ENCODE measurements around the gene GM2A.
A peak's percentile ranks its signal among the peaks of the same experiment; 100 is the strongest.

DNA sequence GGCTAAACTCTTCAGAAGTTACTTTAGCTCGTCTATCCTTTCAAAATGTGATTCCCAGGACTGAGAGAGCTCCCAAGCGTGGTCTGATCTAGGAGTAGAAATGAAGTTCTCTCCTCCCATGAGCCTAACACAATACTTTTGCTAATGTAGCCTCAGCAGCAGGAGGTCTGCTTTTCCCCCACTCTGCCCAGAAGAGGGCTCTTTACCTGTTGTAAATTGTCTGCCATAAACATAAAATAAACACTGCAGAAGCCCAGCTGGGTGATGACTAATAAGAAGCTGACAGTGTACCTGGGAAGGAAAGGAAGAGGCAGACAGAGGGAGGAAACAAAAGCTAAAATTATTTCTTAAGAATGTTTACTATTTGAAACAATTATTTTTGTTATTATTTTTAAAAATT is 35.2 kb downstream of the GM2A start:
- TF ChIP-seq CTCF (conservative IDR thresholded peaks at IDR 0.05; ENCODE audit: low read depth, low read length), result peak; percentile 77
- no peak for TF ChIP-seq EZH2 (IDR thresholded peaks at IDR 0.05; ENCODE audit: low read length, unreplicated experiment)
- no peak for TF ChIP-seq EZH2phosphoT487 (IDR thresholded peaks at IDR 0.05; ENCODE audit: borderline replicate concordance, low read length)
